Measurements from ENCODE around the gene UBE2Z. TPM values are rescaled to one million over a fixed set of nuclear protein-coding genes. Genes with fewer than 3 reads are reported as not detected.

The UBE2Z gene
- total and polyA plus RNA-seq, 2 of the 13 experiments (the other 11 are each of a cell fraction or from before 2014, with no cell fraction given), result 63.2 to 122 TPM

- TF ChIP-seq MXD4 (CRISPR knock-in tag; IDR thresholded peaks at IDR 0.05) (0 out of 2 replicates have a peak, but pooled peaks have one; percentile 34), EED (CRISPR knock-in tag; IDR thresholded peaks at IDR 0.05) (no peak), ZNF644 (CRISPR knock-in tag; IDR thresholded peaks at IDR 0.05; ENCODE audit: low read depth) (no peak), ZFP90 (CRISPR knock-in tag; IDR thresholded peaks at IDR 0.05; ENCODE audit: borderline replicate concordance) (0 out of 2 replicates have a peak, but pooled peaks have one; percentile 34), ZNF335 (CRISPR knock-in tag; IDR thresholded peaks at IDR 0.05) (0 out of 2 replicates have a peak, but pooled peaks have one; percentile 19), ZNF546 (CRISPR knock-in tag; conservative IDR thresholded peaks at IDR 0.05) (no peak), MIER3 (CRISPR knock-in tag; IDR thresholded peaks at IDR 0.05; ENCODE audit: borderline replicate concordance) (peak; percentile 61; the same call in 1 of the 2 replicates), FOXJ3 (CRISPR knock-in tag; IDR thresholded peaks at IDR 0.05; ENCODE audit: borderline replicate concordance) (no peak), ZNF790 (CRISPR knock-in tag; IDR thresholded peaks at IDR 0.05; ENCODE audit: borderline replicate concordance) (no peak), NFE2L2 (IDR thresholded peaks at IDR 0.05; ENCODE audit: low read length) (no peak), ATM (IDR thresholded peaks at IDR 0.05; ENCODE audit: borderline replicate concordance) (no peak), ZNF841 (CRISPR knock-in tag; IDR thresholded peaks at IDR 0.05; ENCODE audit: borderline replicate concordance) (no peak), ZNF574 (CRISPR knock-in tag; IDR thresholded peaks at IDR 0.05) (peak; percentile 79), CBX5 (CRISPR knock-in tag; IDR thresholded peaks at IDR 0.05; ENCODE audit: borderline replicate concordance) (peak; percentile 48; the same call in 1 of the 2 replicates), SP5 (CRISPR knock-in tag; IDR thresholded peaks at IDR 0.05; ENCODE audit: borderline replicate concordance, low read depth) (no peak), ZNF441 (CRISPR knock-in tag; IDR thresholded peaks at IDR 0.05; ENCODE audit: borderline replicate concordance) (no peak), CHCHD3 (CRISPR knock-in tag; IDR thresholded peaks at IDR 0.05) (no peak), TAF15 (IDR thresholded peaks at IDR 0.05; ENCODE audit: low read depth, low read length, poor library complexity, severe bottlenecking) (no peak), ZBTB40 (IDR thresholded peaks at IDR 0.05) (no peak), ZBTB40 (CRISPR knock-in tag; IDR thresholded peaks at IDR 0.05) (no peak), NR2C2 (CRISPR knock-in tag; IDR thresholded peaks at IDR 0.05; ENCODE audit: borderline replicate concordance) (no peak)
These were observed 46.1 kb downstream of the UBE2Z start (continued) for GRCh38 chr17:48954300-48954755.

All from HepG2 (cell line).